GM12892 (cell line): ENCODE data around the gene KCNJ18.
"Not testable (repeated sequence)": the region's sequence is repeated elsewhere in the genome, so short reads cannot be mapped to it uniquely, and the experiment has no call there.

Experiments
- DNase-seq: peaks from one replicate; pipeline ENCODE4 v3.0.0; 2011; ENCODE audit not compliant: insufficient read length
- FAIRE-seq: peaks from 2 replicates; lab custom pipeline; 2011; peaks lifted over from hg19 to GRCh38; lab: Jason Lieb, UNC

KCNJ18 gene

GRCh38 chr17:21749696-21750531 is 57.6 kb downstream of the KCNJ18 start:
- FAIRE-seq = not testable (repeated sequence)

GRCh38 chr17:21751111-21751510 is 58.8 kb downstream of the KCNJ18 start:
- DNase-seq, FAIRE-seq: not testable (repeated sequence)

More at GRCh38 chr17:21749696-21750531, 57.6 kb downstream of the KCNJ18 start:
- DNase-seq = not testable (repeated sequence)
